GM18868 (cell line): ENCODE data around the gene GIMAP5.

Source experiments
- ATAC-seq: cut with Tn5 transposase; IDR thresholded peaks from one replicate; pipeline ENCODE4 v1.9.1; 2021; ENCODE audit warnings: mild to moderate bottlenecking, moderate library complexity; ENCODE audit not compliant: unreplicated experiment

Gene GIMAP5

GRCh38 chr7:150734254-150734653 is 3.0 kb upstream of the GIMAP5 start:
- peak; percentile 34 for ATAC-seq

- no peak for ATAC-seq
Measured at GRCh38 chr7:150735596-150736358, 1.4 kb upstream of the GIMAP5 start.

DNA sequence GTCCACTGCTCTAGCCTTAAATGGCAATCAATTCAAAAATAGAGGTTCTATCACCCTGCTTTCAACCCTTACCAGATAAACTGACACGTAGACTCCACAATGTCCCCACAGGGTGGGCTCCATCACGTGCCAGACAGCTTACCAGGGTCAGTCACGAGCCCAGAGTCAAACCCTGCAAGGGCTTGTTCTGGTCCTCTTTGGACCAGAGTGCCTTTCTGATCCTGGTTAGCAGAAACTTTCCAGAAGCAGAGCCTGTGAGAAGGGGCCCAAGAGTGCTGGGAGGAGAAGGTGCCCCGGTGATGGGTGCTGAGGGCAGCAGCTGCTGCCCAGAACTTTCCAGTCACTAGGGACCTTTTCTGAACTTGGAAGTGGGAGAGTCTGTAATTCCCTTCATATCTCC is 354 bp upstream of the GIMAP5 start:
- peak; percentile 4 for ATAC-seq

DNA sequence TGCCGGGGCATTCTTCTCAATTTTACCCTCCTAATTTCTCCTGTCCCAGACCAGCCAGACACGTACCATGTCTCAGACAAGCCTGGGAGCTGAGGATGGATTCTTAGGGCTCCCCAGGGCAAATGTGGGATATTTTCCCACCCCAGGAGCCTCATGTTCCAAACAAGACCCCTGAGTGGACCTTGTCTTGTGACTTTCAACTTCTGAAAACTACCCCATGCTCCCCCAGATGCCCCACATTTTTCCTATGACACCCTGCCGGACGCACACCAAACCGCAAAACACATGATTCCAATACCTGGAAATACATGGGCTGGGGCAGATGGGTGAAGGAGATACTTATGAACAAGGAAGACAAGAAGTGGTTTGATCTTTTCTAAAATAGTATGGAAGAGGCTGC is 874 bp downstream of the GIMAP5 start:
- no peak for ATAC-seq

DNA sequence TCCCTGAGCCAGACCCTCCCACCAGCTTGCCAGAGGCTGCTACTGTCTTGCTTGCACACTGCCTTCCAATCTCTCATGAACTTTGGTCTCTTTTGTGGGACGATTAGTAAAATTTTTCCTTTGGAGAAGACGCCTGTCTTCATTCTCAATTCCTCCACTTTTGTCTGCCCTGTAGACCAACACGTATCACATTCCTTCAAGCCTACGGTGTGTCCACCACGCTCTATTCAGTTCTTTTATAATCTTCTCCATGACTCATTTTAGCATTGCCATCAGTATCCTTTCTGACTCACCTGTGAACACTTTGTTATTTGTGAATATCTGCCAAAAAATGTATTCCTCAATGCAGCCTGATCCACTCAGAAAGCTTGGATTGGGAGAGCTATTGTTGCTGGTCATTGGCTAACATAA is 1.4 kb downstream of the GIMAP5 start:
- no peak for ATAC-seq

- ATAC-seq, result no peak
Measured at GRCh38 chr7:150739033-150739432, 1.8 kb downstream of the GIMAP5 start.

DNA sequence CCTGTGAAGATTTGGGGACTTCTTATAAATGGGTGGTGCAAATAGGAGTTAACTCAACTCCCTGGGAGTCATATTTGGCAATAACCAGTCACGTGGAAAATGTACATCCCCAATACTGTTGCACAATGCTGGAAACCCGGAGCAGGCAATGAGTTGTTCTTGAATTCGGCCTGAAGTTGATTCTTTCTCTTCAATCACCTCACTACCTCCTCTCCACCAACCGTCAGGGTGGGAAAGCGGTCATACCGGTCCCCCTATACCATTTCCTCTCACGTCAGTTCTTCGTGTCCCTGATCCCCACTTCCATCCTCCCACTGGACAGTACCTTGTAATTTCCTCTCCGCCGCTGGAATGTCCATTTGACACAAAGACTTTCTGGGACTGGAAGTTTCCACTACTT is 2.8 kb downstream of the GIMAP5 start:
- ATAC-seq, result no peak

GRCh38 chr7:150742286-150742968 is 5.2 kb downstream of the GIMAP5 start:
- ATAC-seq, result no peak

GRCh38 chr7:150744041-150744656 is 6.9 kb downstream of the GIMAP5 start:
- no peak for ATAC-seq

DNA sequence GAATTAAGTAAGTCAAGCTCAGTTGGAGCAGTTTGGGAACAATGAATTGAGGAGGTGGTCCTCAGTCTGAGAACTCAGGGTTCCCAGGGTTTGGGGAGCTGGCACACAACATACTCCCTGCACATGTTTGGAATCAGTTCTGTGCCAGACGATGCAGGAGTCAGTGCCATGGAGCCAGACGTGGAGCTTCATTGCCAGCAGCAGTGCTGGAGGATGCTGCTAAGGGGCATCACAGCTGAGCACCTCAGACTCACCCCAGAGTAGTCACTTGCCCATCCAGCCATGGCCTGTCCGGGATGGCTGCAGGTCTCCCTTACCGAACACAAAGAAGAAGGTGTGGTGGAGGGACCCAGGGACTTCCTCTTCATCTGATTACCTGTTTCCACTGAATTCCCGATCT is 7.9 kb downstream of the GIMAP5 start:
- ATAC-seq, result no peak

DNA sequence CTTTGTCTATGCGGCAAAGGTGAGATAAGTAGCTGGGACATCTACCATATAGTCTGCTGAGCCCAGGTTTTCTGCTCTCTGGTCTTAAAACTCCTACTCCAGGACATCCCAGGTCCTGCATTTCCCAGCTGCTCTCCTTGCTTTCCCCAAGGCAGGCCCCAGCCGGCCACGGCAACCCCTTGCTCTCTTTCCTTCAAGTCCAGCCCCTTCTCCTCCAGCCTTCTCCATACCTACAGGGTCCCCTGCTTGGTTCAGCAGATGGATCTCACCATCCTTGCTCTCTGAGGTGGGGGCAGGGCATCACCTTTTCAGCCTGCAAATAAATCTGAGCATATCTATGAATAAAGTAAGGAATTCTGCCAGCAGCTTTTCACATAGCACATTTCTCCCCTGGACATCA is 8.7 kb downstream of the GIMAP5 start:
- ATAC-seq, result no peak

DNA sequence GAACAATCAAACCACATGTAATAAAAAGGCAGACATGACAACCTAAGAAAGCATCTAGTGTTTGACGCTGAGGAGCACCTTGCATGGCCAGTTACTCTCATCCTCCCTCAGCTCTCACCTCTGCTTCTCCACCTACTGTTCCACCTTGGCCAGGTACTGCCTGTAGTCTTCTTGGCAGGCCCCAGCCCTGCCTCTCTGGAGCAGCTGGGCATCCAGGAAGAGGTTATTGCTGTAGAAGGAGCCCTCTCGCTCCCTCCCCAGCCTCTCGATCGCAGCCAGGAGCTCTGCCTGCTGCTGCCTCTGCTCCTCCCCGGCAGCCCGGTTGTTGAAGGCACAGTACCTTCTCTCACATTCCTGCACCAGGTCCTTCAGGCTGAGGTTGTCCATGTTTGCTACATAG is 9.7 kb downstream of the GIMAP5 start:
- no peak for ATAC-seq

GRCh38 chr7:150748376-150748775 is 11.2 kb downstream of the GIMAP5 start:
- ATAC-seq, result no peak

- no peak for ATAC-seq
Measured at GRCh38 chr7:150751702-150752101, 14.5 kb downstream of the GIMAP5 start.

GRCh38 chr7:150753239-150753638 is 16.0 kb downstream of the GIMAP5 start:
- no peak for ATAC-seq

GRCh38 chr7:150753826-150754603 is 16.8 kb downstream of the GIMAP5 start:
- ATAC-seq, result peak; percentile 59

DNA sequence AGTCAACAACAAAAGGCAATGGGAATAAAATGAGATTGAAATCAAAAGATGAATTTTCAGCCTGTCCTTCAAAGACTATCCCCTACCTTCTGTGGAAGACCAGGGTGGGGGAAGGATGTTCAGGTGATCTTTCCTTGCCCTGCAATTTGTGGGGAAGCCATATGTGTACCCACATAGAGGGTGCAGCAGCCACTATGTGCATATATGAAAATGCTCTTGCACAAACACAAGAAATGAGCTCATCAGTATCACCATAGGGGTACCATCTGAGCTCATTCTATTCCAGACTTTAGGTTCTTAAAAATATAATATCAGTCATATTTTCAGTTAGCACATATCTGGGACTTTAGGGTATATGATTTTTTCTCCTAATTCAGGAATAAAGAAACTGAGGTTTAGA is 17.7 kb downstream of the GIMAP5 start:
- no peak for ATAC-seq

- ATAC-seq, result peak; percentile 63
Measured at GRCh38 chr7:150755473-150756099, 18.4 kb downstream of the GIMAP5 start.

- ATAC-seq, result no peak
Measured at GRCh38 chr7:150756166-150756565, 18.9 kb downstream of the GIMAP5 start.

GRCh38 chr7:150756858-150757257 is 19.6 kb downstream of the GIMAP5 start:
- ATAC-seq, result no peak

GRCh38 chr7:150759479-150759878 is 22.3 kb downstream of the GIMAP5 start:
- no peak for ATAC-seq
